ENCODE results near the gene MED25.

The MED25 gene

DNA sequence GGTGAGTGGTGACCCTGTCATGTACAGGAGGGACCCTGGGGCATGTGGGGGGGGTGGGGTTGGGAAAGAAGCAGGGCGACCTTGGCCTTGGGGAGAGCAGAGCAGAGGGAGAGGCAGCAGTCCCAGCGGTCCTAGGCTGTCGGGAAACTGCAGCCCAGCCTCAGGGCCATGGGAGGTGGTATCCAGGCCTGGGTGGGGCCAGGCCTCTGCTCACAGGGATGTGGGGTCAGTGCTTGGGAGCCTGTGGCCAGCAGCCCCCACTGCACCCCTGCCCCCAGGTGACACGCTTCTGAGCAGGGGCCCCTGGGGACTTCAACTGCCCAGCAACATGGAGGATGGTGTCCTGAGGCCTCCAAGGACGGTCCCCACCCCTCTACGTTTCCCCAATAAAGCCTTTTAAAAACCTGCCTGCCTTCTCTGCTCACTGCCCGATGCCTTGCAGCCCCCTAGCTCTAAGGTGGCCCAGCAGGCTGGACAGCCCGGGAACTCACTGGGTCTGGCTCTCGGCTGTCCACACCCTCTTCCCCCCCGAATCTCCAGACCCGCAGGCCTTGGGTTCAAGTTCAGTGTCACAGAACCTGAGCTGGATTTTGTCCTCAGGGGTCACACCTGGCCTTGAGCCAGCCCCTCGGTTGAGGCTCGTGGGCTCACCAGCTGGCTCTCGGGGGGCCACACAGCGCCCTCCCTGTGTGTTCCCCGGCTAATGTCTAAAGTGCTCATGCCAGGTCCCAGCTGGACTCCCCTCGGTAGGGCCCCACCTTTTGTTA is 42.4 kb downstream of the MED25 start:
- DNase-seq (ENCODE audit: low read depth), result no peak
- no peak overlapping the region for H3K4me3 ChIP-seq (ENCODE audit: low read depth, low read length)
- TF ChIP-seq, protein P1, sequence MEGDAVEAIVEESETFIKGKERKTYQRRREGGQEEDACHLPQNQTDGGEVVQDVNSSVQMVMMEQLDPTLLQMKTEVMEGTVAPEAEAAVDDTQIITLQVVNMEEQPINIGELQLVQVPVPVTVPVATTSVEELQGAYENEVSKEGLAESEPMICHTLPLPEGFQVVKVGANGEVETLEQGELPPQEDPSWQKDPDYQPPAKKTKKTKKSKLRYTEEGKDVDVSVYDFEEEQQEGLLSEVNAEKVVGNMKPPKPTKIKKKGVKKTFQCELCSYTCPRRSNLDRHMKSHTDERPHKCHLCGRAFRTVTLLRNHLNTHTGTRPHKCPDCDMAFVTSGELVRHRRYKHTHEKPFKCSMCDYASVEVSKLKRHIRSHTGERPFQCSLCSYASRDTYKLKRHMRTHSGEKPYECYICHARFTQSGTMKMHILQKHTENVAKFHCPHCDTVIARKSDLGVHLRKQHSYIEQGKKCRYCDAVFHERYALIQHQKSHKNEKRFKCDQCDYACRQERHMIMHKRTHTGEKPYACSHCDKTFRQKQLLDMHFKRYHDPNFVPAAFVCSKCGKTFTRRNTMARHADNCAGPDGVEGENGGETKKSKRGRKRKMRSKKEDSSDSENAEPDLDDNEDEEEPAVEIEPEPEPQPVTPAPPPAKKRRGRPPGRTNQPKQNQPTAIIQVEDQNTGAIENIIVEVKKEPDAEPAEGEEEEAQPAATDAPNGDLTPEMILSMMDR (IDR thresholded peaks at IDR 0.05; ENCODE audit: low read depth, low read length), result no peak
- TF ChIP-seq, protein P2, sequence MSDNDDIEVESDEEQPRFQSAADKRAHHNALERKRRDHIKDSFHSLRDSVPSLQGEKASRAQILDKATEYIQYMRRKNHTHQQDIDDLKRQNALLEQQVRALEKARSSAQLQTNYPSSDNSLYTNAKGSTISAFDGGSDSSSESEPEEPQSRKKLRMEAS (IDR thresholded peaks at IDR 0.05; ENCODE audit: low read depth, low read length), result no peak
- TF ChIP-seq MYC (IDR thresholded peaks at IDR 0.05; ENCODE audit: low read depth, low read length) (no peak), POLR2A (IDR thresholded peaks at IDR 0.05; ENCODE audit: extremely low read depth, insufficient read length) (no peak)

DNA sequence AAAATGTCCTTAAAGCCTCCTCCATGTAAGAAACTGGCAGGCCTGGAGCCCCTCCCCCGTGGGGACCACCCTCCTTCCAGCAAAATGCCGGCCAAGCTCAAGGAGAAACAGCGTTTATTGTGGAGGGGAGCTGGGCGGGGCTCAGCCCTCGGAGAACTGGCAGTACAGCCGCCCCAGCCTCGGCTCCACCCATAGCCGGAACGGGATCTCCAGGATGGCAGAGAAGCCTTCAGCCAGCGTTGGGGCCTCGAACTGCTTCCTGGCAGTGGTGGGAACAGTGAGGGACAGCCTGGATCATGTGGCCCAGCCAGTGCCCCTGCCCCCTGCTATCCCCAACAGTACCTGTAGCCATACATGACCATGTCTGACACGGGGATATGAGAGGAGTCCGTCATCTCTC is 43.0 kb downstream of the MED25 start:
- DNase-seq (ENCODE audit: low read depth), result no peak
- TF ChIP-seq, protein P2 (IDR thresholded peaks at IDR 0.05; ENCODE audit: low read depth, low read length), result no peak
- no peak for TF ChIP-seq POLR2A (IDR thresholded peaks at IDR 0.05; ENCODE audit: extremely low read depth, insufficient read length)
- TF ChIP-seq, protein P1 (IDR thresholded peaks at IDR 0.05; ENCODE audit: low read depth, low read length), result no peak
- H3K4me3 ChIP-seq (ENCODE audit: low read depth, low read length), result no peak overlapping the region

DNA sequence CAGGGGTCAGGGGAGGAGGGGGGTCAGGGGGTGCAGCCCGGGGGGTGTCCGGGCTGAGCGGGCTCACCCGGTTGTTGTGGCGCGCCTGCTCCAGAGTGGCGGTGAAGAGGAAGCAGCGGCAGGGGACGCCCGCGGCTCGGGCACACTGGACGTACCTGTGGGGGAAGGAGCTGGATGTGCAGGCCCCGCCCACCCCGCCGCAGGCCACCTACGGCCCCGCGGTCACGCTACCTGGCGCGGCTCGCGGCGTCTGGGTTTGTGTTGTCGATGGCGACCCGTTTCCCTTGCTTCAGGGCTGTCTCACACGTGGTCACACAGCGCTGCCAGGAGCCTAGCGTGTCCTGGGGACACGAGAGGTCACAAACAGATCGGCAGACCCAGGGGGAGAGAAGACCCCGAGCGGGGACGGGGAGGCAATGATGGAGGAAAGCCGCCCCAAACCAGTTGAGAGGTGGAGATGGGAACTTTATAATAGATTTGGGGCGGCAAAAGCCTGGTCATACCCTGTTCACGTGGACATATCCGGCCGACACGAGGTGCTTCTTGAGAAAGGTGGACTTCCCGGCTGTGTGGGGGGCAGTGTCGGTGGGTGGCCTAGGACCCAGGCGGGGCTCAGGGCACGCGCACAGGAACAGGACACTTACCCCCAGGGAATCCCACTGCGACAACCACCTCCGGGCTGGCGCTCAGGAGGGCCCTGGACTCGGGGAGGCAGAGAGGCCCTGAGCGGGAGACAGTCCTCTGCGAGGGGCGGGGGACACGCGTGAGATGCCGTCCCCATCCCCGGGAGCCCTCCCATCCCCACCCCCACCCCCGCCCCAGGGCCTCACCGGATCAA is 43.7 kb downstream of the MED25 start:
- H3K4me3 ChIP-seq (ENCODE audit: low read depth, low read length), result no peak overlapping the region
- no peak for DNase-seq (ENCODE audit: low read depth)
- TF ChIP-seq POLR2A (IDR thresholded peaks at IDR 0.05; ENCODE audit: extremely low read depth, insufficient read length) (no peak), MYC (IDR thresholded peaks at IDR 0.05; ENCODE audit: low read depth, low read length) (no peak)
- TF ChIP-seq, protein P1 (IDR thresholded peaks at IDR 0.05; ENCODE audit: low read depth, low read length), result no peak
- TF ChIP-seq, protein P2 (IDR thresholded peaks at IDR 0.05; ENCODE audit: low read depth, low read length), result no peak

DNA sequence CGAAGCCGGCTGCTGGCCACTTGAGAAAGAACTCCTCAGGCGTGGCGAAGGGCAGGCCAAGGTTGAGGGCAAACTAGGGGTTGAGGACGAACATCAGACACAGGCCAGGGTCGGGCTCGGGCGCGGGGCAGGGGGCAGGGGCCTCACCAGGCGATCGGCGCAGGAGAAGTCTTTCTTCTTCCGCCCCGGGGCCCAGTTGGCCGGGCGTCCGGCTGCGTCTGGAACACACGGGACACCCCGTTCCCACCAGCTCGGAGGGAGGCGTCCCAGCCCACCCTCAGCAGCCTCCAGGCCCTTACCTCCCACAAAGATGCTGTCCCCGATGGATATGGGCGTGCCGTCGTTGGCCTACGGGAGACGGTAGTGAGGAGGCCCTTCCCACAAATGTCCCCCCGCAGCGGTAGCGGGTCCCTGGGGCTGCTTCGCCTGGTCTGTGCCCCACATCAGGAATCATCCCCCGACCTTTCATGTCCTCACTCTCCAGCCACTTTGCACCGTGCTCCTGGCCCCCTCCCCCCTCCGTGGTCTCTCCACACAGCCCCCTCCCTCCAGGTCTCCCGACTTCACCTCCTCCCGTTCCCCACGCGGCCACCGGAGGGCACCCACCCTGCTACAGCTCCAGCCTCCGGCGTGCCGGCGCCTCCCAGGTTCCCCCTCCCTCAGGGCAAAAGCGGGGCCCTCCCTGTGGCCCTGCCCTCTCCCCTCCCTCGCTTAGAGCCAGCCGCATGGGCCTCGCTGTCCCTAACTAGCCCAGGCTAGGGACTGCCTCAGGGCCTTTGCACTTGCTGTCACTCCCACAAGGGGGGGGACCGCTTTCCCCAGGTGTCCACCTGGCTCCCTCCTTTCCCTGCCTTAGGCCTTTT is 44.5 kb downstream of the MED25 start:
- no peak overlapping the region for H3K4me3 ChIP-seq (ENCODE audit: low read depth, low read length)
- TF ChIP-seq, protein P2 (IDR thresholded peaks at IDR 0.05; ENCODE audit: low read depth, low read length), result no peak
- no peak for TF ChIP-seq POLR2A (IDR thresholded peaks at IDR 0.05; ENCODE audit: extremely low read depth, insufficient read length)
- TF ChIP-seq MYC (IDR thresholded peaks at IDR 0.05; ENCODE audit: low read depth, low read length), result no peak
- TF ChIP-seq, protein P1 (IDR thresholded peaks at IDR 0.05; ENCODE audit: low read depth, low read length), result peak; percentile 30
- peak; percentile 58 for DNase-seq (ENCODE audit: low read depth)

DNA sequence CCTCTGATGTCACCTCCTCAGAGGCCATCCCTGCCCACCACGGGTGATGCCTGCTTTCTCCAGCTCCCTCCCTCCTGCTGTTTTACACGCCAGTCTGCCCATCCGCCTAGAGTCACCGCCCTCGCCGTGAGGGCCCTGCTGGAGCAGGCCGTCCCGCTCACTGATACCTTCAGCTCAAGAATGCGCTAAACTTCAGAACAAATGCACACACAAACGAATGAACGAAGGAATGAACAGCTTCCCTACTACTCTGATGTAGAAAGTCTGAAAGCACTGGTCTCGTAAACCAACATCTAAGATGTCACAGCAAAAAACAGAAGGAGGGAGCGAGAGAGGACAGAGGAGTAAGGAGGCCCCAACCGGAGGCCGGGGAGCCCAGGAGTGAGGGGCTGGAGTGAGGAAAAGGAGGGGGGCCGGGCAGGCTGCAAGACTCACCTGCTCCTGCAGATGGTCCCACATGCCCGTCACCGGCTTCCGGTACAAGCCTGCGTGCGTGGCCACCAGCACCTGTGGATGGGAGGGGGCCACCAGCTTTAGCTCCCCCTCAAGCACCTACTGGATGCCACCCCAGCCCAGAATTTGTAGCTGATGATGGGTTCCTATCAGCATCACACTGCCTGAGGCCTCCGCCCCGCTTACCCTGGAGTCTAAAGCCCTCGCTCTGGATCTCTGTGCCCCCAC is 45.3 kb downstream of the MED25 start:
- H3K4me3 ChIP-seq (ENCODE audit: low read depth, low read length), result no peak overlapping the region
- TF ChIP-seq POLR2A (IDR thresholded peaks at IDR 0.05; ENCODE audit: extremely low read depth, insufficient read length) (no peak), MYC (IDR thresholded peaks at IDR 0.05; ENCODE audit: low read depth, low read length) (no peak)
- TF ChIP-seq, protein P2 (IDR thresholded peaks at IDR 0.05; ENCODE audit: low read depth, low read length), result no peak
- TF ChIP-seq, protein P1 (IDR thresholded peaks at IDR 0.05; ENCODE audit: low read depth, low read length), result no peak
- no peak for DNase-seq (ENCODE audit: low read depth)
